22Rv1 (cell line): ENCODE measurements around the gene XPNPEP1.

Source experiments
- CTCF ChIP-seq: fragments of 450-650 bp; IDR thresholded peaks from 2 replicates; pipeline ENCODE4 v1.5.1; 2017; ENCODE audit warnings: mild to moderate bottlenecking
- ZFX ChIP-seq: fragments of 450-650 bp; IDR thresholded peaks from 2 replicates; pipeline ENCODE4 v1.6.1; 2017; ENCODE audit warnings: antibody characterized with exemption, borderline replicate concordance

- TF ChIP-seq CTCF = no peak
- no peak for TF ChIP-seq ZFX
These were observed 36.5 kb downstream of the XPNPEP1 start for GRCh38 chr10:109886781-109887140.
